T-helper 2 cell treated with Interferon-gamma antibody and Interleukin-4, amounts not matched to agents 100 ng/mL and 5 ng/mL, for 36 hours (primary cell): ENCODE data around the gene SAMD4A. TPM values are rescaled to one million over a fixed set of nuclear protein-coding genes. Genes with fewer than 3 reads are reported as not detected.

ENCODE experiments used
- intact Hi-C: fragments of 100-400 bp; cut with micrococcal nuclease; formaldehyde crosslinking; loops from one replicate; pipeline ENCODE4 v1.15.1; 2023
- total RNA-seq: library from RNA; stranded (reverse); gene quantifications from 2 replicates; pipeline ENCODE4 v1.2.3, GENCODE V29; 2022

Gene SAMD4A
- total RNA-seq, 1 donor from 2014 or later, result 0.59 TPM

- intact Hi-C loops, result no loop called here
These were observed 245.7 kb downstream of the SAMD4A start for GRCh38 chr14:54812617-54813016.

- intact Hi-C loops, result no loop called here
These were observed 246.2 kb downstream of the SAMD4A start for GRCh38 chr14:54813081-54813480.

- intact Hi-C loops, result no loop called here
These were observed 247.1 kb downstream of the SAMD4A start for GRCh38 chr14:54814076-54814475.

- intact Hi-C loops, result no loop called here
These were observed 248.1 kb downstream of the SAMD4A start for GRCh38 chr14:54815016-54815415.

GRCh38 chr14:54815515-54815914, 248.6 kb downstream of the SAMD4A start:
- intact Hi-C loops, result no loop called here

- intact Hi-C loops, result no loop called here
These were observed 249.5 kb downstream of the SAMD4A start for GRCh38 chr14:54816450-54816849.

- intact Hi-C loops, result no loop called here
These were observed 250.6 kb downstream of the SAMD4A start for GRCh38 chr14:54817506-54817905.

GRCh38 chr14:54818201-54819133, 251.5 kb downstream of the SAMD4A start:
- intact Hi-C loops, result no loop called here

- intact Hi-C loops, result no loop called here
These were observed 255.8 kb downstream of the SAMD4A start for GRCh38 chr14:54822685-54823084.

GRCh38 chr14:54823757-54824549, 257.0 kb downstream of the SAMD4A start:
- intact Hi-C loops, result no loop called here

- intact Hi-C loops, result no loop called here
These were observed 261.1 kb downstream of the SAMD4A start for GRCh38 chr14:54828037-54828436.

GRCh38 chr14:54829486-54830224, 262.7 kb downstream of the SAMD4A start:
- intact Hi-C loops, result no loop called here

- intact Hi-C loops, result no loop called here
These were observed 263.7 kb downstream of the SAMD4A start for GRCh38 chr14:54830650-54831049.

GRCh38 chr14:54834081-54834480, 267.2 kb downstream of the SAMD4A start:
- intact Hi-C loops, result no loop called here

- intact Hi-C loops, result no loop called here
These were observed 267.8 kb downstream of the SAMD4A start for GRCh38 chr14:54834727-54835126.

- intact Hi-C loops, result no loop called here
These were observed 269.3 kb downstream of the SAMD4A start for GRCh38 chr14:54836231-54836630.

GRCh38 chr14:54837508-54838149, 270.7 kb downstream of the SAMD4A start:
- intact Hi-C loops, result no loop called here

- intact Hi-C loops, result no loop called here
These were observed 272.1 kb downstream of the SAMD4A start for GRCh38 chr14:54838931-54839512.

- intact Hi-C loops, result no loop called here
These were observed 272.8 kb downstream of the SAMD4A start for GRCh38 chr14:54839701-54840119.

- intact Hi-C loops, result no loop called here
These were observed 273.4 kb downstream of the SAMD4A start for GRCh38 chr14:54840336-54840735.

GRCh38 chr14:54840798-54841197, 273.9 kb downstream of the SAMD4A start:
- intact Hi-C loops, result no loop called here
